ENCODE data around the gene QPCT. TPM values are rescaled to one million over a fixed set of nuclear protein-coding genes. Genes with fewer than 3 reads are reported as not detected.

QPCT gene
- total and polyA plus RNA-seq, 7 donors: 0.36 to 10.6 (median 2.5) TPM

GRCh38 chr2:37342591-37343220 is 1.7 kb upstream of the QPCT start:
- Histone ChIP-seq H3K36me3 (ENCODE audit: insufficient read depth in 1 of 2, low read depth in 1 of 2) (no peaks in the 10 kb centered on the region), H3K9me3 (no peaks in the 10 kb centered on the region), H3K27me3 (ENCODE audit: insufficient read depth in 3 of 3, low read length in 2 of 3) (peaks cover 0 to 3% (median 0%) of the 10 kb centered on the region in 3 donors), H3K4me1 (peaks cover 11% of the 10 kb centered on the region), H3K4me3 (no peak overlapping the region), H3K27ac (no peak overlapping the region)
- intact Hi-C loops (cut with DNase I): no loop called here
- TF ChIP-seq CTCF (IDR thresholded peaks at IDR 0.05): no peak
- no peak for ATAC-seq
- no peak for DNase-seq
- WGBS, 3 donors: 62 to 69% (median 64%) methylated on average over 7 of the region's 7 CpGs

- H3K36me3 ChIP-seq (ENCODE audit: insufficient read depth in 1 of 2, low read depth in 1 of 2): no peaks in the 10 kb centered on the region
- peaks cover 11% of the 10 kb centered on the region for H3K4me1 ChIP-seq
- H3K27me3 ChIP-seq (ENCODE audit: insufficient read depth in 3 of 3, low read length in 2 of 3): peaks cover 0 to 3% (median 0%) of the 10 kb centered on the region in 3 donors
- H3K27ac ChIP-seq: peak overlapping the region; percentile 43
- peak; percentile 32 for TF ChIP-seq CTCF (IDR thresholded peaks at IDR 0.05)
- ATAC-seq: peak; percentile 39 to 69 (median 64)
- H3K9me3 ChIP-seq: no peaks in the 10 kb centered on the region
- intact Hi-C loops (cut with DNase I): no loop called here
- 81 to 84% (median 84%) methylated on average over 7 of the region's 7 CpGs for WGBS, 3 donors
- no peak for DNase-seq
- peak overlapping the region; percentile 74 for H3K4me3 ChIP-seq
These were observed 644 bp upstream of the QPCT start for GRCh38 chr2:37343537-37344434.

GRCh38 chr2:37348155-37348554 is 3.7 kb downstream of the QPCT start:
- H3K4me1 ChIP-seq: peaks cover 7% of the 10 kb centered on the region
- H3K4me3 ChIP-seq: no peak overlapping the region
- no peak for DNase-seq
- H3K9me3 ChIP-seq: no peaks in the 10 kb centered on the region
- intact Hi-C loops (cut with DNase I): no loop called here
- peaks cover 0 to 3% (median 0%) of the 10 kb centered on the region in 3 donors for H3K27me3 ChIP-seq (ENCODE audit: insufficient read depth in 3 of 3, low read length in 2 of 3)
- no peak overlapping the region for H3K27ac ChIP-seq
- no peak for TF ChIP-seq CTCF (IDR thresholded peaks at IDR 0.05)
- no peak for ATAC-seq
- WGBS, 3 donors: 73 to 79% (median 74%) methylated on average over 5 of the region's 5 CpGs
- no peaks in the 10 kb centered on the region for H3K36me3 ChIP-seq (ENCODE audit: insufficient read depth in 1 of 2, low read depth in 1 of 2)

GRCh38 chr2:37349231-37349860 is 4.9 kb downstream of the QPCT start:
- Histone ChIP-seq H3K36me3 (ENCODE audit: insufficient read depth in 1 of 2, low read depth in 1 of 2) (no peaks in the 10 kb centered on the region), H3K4me3 (no peak overlapping the region), H3K9me3 (no peaks in the 10 kb centered on the region), H3K4me1 (peaks cover 4% of the 10 kb centered on the region), H3K27me3 (ENCODE audit: insufficient read depth in 3 of 3, low read length in 2 of 3) (peaks cover 0 to 3% (median 0%) of the 10 kb centered on the region in 3 donors), H3K27ac (no peak overlapping the region)
- 37 to 44% (median 42%) methylated on average over 3 of the region's 3 CpGs for WGBS, 3 donors
- DNase-seq (no peak), ATAC-seq (no peak)
- TF ChIP-seq CTCF (IDR thresholded peaks at IDR 0.05): no peak
- intact Hi-C loops (cut with DNase I): no loop called here

Measured in psoas muscle (tissue), 8 donors.